HG03064 (cell line): ENCODE results near the gene LRMDA.

Experiments
- ATAC-seq: cut with Tn5 transposase; IDR thresholded peaks from one replicate; pipeline ENCODE4 v1.9.1; 2021; ENCODE audit warnings: low read depth; ENCODE audit not compliant: unreplicated experiment

The LRMDA gene

DNA sequence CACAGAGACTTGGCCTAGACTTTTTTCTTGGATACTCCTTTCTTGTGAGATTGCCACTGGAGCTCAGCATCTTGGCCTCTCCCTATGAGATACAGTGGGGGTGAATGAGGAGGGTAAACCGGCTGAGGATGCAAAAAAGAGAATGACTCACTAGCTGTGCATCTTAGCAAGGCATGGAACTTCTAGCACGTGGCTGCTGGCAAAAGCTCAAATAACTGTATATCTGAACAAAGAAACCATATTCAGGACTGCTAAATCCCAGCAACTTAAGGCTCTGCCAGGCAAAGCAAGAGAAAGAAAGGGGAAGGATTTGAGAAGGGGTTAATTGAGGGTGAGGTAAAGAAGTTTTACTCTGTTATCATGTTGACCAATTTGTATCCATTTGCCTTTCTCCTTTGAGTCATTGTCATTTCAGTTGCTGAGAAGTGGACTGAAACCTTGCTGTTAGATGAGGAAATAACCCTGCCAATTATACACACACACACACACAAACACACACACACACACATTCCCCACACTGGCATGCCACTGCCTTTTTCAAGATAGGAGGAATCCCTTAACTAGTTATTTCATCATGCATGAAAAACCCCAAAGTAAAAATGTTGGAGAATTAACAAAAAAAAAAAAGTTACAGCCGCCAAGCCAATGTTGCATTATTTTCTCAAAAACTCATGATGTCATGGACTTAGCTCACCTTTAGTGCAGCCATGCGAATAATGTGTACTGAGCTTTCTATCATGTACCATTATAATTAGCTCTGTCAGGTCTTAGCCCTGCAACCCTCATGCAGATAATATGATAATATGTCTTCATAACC, 997.3 kb downstream of the LRMDA start:
- ATAC-seq, result no peak

DNA sequence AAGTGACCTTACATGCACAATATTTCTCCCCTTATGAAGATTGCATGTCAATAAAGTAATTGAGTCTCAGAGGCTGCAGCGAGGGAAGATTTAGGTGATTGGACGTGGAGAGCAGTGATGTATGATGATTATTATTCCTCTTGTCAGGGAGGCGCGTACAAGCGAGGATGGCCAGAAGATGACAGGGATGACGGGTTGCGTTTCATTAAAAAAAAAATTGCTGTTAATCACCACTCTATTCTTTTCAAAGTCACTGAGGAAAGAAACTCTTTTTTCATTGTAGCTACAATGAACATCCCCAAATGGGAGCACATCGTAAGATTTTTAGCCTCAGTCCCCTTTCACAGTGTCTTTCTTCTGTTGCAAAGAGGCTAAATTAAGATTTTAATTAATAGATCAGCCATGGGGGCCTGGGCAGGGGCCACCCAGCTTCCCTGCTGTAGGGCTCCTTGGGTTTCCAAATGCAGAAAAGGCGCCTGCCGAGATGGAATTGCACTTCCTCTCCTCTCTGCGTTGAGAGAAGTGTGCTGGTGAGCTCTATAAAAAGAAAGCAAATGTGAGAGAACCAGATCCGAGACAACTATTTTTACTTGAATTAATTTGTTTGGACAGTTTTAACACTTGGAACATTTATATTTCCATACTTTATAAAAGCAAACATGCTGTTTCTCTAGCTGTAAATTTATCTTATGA, 998.1 kb downstream of the LRMDA start:
- no peak for ATAC-seq

DNA sequence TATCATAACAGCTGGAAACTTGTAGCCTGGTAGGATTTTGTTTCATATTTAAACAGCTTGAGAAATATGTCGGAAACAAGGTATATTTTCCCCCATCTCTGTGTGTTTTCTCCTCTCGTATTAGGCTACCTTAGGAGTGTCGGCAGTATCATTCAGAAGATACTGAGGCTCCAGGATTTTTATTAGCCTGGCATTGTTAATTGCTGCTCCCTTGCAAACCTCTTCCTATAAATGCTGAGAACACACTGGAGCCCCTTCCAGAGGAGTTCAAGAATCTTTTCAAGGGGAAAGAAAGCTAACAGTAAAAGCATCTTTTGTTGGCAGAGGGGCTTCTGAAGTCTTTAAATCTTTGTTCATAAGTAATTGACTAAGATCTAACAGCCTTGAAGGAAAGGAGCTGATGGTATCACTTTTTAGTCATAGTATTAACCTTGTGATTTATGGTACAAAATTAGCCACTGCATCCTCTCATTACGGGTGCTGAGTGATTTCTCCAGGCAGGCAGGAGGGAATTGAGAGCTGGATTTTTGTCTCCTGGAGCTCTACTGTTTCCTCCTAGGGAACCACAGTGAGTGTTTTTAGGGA, 998.7 kb downstream of the LRMDA start:
- no peak for ATAC-seq

DNA sequence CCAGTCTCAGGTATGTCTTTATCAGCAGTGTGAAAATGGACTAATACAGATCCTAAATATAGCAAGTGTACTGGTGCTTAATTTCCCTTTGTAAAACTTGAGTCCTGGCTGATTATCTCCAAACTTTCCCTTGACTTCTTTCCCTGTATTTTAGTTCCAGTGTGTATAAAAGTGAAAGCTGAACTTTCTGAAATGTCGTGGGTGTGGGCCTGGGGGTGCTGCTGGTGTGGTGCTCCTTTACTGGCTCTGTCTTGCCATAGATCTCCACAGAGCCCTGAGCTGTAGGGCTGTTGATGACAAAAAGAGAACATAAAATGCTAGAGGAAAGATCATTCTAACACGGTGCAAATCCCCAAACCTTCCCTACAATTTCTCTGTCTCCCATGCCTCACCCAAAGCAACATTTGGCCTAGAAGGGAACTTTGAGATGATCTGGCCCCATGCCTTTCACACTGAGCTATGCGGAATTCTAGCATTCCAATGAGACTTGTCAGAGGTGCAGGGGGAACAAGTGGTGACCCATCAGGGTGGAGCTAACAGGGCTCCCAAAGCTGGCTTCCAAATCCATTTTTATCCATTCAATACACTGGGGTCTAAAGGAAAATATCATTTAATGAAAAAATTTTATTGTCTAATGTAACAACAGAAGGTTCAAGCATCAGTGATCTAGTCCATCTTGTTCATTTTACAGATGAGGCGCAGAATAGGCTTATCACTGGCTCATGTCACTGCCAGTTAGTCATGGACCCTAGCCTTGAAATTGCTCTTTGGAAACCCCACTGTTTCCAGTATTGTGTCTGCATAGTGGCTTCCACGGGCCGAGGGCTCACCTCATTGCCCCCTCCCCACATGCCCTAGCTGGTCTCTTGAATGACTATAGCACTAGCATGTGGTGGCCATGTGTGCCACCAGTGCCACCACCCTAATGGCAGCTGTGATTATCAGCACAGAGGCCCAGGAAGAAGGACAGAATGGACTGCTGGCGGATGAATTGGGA, 1000.9 kb downstream of the LRMDA start:
- no peak for ATAC-seq

- no peak for ATAC-seq
These were observed 1002.0 kb downstream of the LRMDA start for GRCh38 chr10:76433161-76434005.

DNA sequence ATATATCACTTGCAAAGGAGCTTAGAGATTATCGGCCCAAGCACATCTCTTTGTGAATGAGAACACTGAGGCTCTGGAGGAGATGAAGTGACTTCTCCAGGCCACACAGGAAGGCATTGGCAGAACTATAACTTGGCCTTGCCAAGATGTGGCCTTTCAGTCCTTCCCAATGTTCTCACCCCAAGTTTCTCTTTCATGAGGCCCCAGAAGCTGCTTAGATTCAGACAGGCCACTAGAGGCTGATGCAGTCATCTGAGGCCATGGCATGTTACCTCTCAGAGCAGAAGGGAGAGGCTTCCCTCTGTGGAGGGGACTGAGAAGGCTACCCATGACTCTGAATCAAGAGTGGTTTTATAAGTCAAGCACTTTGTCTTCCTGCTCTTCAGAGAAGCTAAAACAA, 1003.7 kb downstream of the LRMDA start:
- ATAC-seq, result no peak

DNA sequence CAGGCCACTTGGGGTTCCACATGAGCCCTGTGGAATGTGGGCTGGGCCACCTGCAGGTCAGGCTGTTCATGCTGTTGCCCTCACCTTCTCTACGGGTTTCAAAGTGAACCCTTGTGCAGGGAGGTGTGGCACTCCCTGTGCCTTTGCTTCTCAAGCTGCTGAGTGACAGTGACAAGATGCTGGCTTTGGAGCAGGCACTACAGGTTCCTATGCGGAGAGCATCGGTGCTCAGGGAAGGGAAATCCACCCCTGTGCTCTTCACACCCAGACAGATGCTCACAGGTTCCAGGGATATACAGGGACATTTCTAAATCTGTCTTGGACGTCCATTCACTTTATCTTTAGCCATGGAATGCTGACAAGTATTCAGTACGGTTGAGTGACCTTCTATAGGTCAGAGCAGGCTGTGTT, 1005.0 kb downstream of the LRMDA start:
- ATAC-seq, result no peak

GRCh38 chr10:76436981-76437380, 1005.6 kb downstream of the LRMDA start:
- ATAC-seq, result no peak

GRCh38 chr10:76440426-76440825, 1009.0 kb downstream of the LRMDA start:
- no peak for ATAC-seq

DNA sequence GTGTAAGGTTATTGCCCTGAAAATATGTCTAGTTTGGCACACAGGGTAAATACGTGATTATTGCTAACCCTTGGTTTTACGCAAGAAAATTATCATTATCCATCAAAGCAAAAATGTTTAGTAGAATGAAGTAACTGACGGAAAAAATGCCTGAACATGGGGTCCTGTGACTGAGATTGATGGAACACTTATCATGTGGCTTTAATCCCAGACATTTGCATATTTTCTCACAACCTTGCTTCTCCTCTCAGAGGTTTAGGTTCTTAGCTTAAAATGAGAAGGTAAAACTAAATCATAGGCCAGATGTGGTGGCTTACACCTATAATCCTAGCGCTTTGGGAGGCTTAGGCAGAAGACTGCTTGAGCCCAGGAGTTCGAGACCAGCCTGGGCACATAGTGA, 1010.7 kb downstream of the LRMDA start:
- ATAC-seq, result no peak

- no peak for ATAC-seq
These were observed 1012.8 kb downstream of the LRMDA start for GRCh38 chr10:76444034-76444800.

GRCh38 chr10:76447578-76447977, 1016.2 kb downstream of the LRMDA start:
- no peak for ATAC-seq

- no peak for ATAC-seq
These were observed 1020.5 kb downstream of the LRMDA start for GRCh38 chr10:76451911-76452310.

DNA sequence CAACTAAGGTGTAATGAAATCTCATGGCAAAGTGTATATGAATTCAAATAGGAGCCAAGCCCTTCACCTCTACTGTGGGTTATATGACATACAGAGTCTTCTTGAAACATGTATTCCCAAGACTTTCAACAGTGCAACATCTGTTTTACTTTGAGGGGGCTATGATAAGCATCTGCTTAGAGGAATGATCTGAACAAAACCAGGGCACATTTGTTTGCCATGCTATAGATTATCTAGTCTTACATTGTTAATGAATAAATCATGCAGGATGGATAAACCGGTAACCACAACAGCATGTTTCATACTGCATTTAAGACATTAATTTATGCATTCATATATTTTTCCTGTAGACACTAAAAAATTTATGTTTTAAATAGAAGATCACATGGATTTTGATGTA, 1021.9 kb downstream of the LRMDA start:
- ATAC-seq, result no peak

DNA sequence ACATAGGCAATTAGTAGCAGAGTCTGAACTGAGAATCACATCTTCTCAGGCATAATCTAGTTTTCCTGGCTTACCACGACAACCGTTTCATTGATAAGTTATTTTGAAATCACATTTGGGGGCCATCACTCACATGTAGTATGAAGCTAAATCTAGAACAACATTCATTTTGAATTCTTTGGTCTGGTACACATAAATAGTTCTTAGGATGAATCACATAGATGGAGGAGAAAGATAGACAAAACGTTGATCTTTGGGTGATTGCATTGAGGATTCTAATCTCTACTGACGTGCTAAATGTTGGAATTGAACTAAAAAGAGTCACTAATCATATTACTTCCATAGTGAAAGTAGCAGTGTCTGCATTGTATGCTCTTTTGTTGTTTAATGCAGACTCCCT, 1022.6 kb downstream of the LRMDA start:
- ATAC-seq, result no peak

DNA sequence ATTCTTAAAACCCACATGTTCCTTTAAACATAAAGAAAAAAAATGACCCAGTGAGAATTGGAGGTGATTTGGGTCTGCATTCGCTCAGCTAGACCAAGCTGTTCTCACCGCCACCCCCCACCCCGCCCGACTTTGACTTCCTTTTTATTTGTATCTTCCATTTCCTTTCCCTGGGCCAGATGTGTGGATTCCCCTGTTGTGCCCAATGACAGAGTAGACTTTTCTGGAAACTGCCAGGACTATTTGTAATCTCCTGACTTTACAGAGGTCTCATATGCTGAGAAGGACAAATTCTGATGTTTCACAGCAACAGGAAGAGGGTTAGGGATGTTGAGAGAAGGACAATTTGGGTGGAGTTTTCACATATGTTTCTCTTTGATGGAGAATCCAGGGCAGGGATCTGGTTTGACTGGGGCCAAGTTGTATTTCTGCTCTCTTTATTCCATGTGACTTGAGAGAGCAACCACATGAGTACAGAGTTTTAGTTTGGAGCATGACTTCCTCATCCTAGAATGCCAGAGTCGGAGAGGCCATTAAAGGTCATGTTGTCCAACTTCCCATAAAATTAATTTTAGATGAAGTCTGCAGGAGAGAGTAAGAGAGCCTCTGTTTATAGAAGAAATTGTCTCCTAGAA, 1023.2 kb downstream of the LRMDA start:
- no peak for ATAC-seq

- ATAC-seq, result no peak
These were observed 1024.8 kb downstream of the LRMDA start for GRCh38 chr10:76456197-76456596.

DNA sequence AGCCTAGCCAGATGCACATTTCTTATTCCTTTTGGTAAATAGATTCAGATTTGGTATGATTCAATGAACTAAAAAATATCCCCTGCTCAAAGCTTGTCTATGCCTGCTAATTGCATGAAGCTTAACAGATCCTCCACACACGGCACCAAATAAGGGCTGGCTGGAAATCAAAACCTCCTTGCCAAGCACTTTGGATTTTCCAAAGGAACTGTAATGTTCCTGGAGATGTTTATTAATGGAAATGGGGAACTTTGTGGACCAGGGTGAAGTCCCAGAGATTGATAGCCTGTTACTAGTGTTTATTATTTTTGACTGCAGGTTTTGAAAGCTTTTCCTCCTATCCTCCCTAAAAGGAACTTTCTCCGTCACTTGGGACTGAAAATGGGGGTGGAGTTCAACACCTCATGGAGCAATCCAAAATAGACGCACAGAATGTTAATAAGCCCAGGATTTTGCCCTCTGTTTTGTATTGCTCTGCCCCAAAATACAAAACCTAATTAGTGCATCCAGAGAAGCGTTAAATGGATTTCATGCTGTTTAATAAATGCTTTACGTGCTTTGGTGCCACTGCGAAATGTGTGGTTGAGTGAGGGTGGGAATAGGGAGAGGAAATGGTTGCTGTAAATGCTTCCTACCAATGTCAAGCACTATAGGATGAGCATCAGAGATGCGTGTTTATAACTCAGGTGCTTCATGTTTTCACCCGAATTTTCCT, 1027.7 kb downstream of the LRMDA start:
- ATAC-seq, result no peak
